ENCODE data around the gene LRRC71.

The LRRC71 gene

GRCh38 chr1:156910309-156910782 is 10.1 kb upstream of the LRRC71 start:
- TF ChIP-seq MYC (IDR thresholded peaks at IDR 0.05; ENCODE audit: low read depth, low read length) (no peak), MAX (IDR thresholded peaks at IDR 0.05; ENCODE audit: low read depth, low read length) (no peak), POLR2A (IDR thresholded peaks at IDR 0.05; ENCODE audit: extremely low read depth, insufficient read length) (no peak), CTCF (IDR thresholded peaks at IDR 0.05; ENCODE audit: low read depth, low read length) (peak; percentile 71)
- peak; percentile 67 for DNase-seq (ENCODE audit: low read depth)
- no peak overlapping the region for H3K4me3 ChIP-seq (ENCODE audit: low read depth, low read length)

- no peak overlapping the region for H3K4me3 ChIP-seq (ENCODE audit: low read depth, low read length)
- peak; percentile 49 for DNase-seq (ENCODE audit: low read depth)
- TF ChIP-seq MYC (IDR thresholded peaks at IDR 0.05; ENCODE audit: low read depth, low read length): no peak
- no peak for TF ChIP-seq CTCF (IDR thresholded peaks at IDR 0.05; ENCODE audit: low read depth, low read length)
- no peak for TF ChIP-seq MAX (IDR thresholded peaks at IDR 0.05; ENCODE audit: low read depth, low read length)
- TF ChIP-seq POLR2A (IDR thresholded peaks at IDR 0.05; ENCODE audit: extremely low read depth, insufficient read length): no peak
Observed at GRCh38 chr1:156911577-156912298, 8.7 kb upstream of the LRRC71 start.

GRCh38 chr1:156912310-156912709 is 8.1 kb upstream of the LRRC71 start:
- DNase-seq (ENCODE audit: low read depth): no peak
- no peak overlapping the region for H3K4me3 ChIP-seq (ENCODE audit: low read depth, low read length)
- TF ChIP-seq MAX (IDR thresholded peaks at IDR 0.05; ENCODE audit: low read depth, low read length) (no peak), MYC (IDR thresholded peaks at IDR 0.05; ENCODE audit: low read depth, low read length) (no peak), POLR2A (IDR thresholded peaks at IDR 0.05; ENCODE audit: extremely low read depth, insufficient read length) (no peak), CTCF (IDR thresholded peaks at IDR 0.05; ENCODE audit: low read depth, low read length) (no peak)

- H3K4me3 ChIP-seq (ENCODE audit: low read depth, low read length): no peak overlapping the region
- peak; percentile 52 for DNase-seq (ENCODE audit: low read depth)
- TF ChIP-seq POLR2A (IDR thresholded peaks at IDR 0.05; ENCODE audit: extremely low read depth, insufficient read length) (no peak), MYC (IDR thresholded peaks at IDR 0.05; ENCODE audit: low read depth, low read length) (no peak), MAX (IDR thresholded peaks at IDR 0.05; ENCODE audit: low read depth, low read length) (no peak), CTCF (IDR thresholded peaks at IDR 0.05; ENCODE audit: low read depth, low read length) (no peak)
Observed at GRCh38 chr1:156912861-156913808, 7.3 kb upstream of the LRRC71 start.

- H3K4me3 ChIP-seq (ENCODE audit: low read depth, low read length): no peak overlapping the region
- no peak for DNase-seq (ENCODE audit: low read depth)
- TF ChIP-seq POLR2A (IDR thresholded peaks at IDR 0.05; ENCODE audit: extremely low read depth, insufficient read length) (no peak), CTCF (IDR thresholded peaks at IDR 0.05; ENCODE audit: low read depth, low read length) (no peak), MAX (IDR thresholded peaks at IDR 0.05; ENCODE audit: low read depth, low read length) (no peak), MYC (IDR thresholded peaks at IDR 0.05; ENCODE audit: low read depth, low read length) (no peak)
Observed at GRCh38 chr1:156913809-156914387, 6.5 kb upstream of the LRRC71 start.
